GM15510 (cell line): Measurements from ENCODE around the gene SHB.

ENCODE experiments used
- POLR2A ChIP-seq: IDR thresholded peaks from 3 replicates; pipeline ENCODE4 v1.6.1; 2011; ENCODE audit warnings: borderline replicate concordance; ENCODE audit not compliant: insufficient read length; ENCODE audit errors: extremely low read depth

The SHB gene

DNA sequence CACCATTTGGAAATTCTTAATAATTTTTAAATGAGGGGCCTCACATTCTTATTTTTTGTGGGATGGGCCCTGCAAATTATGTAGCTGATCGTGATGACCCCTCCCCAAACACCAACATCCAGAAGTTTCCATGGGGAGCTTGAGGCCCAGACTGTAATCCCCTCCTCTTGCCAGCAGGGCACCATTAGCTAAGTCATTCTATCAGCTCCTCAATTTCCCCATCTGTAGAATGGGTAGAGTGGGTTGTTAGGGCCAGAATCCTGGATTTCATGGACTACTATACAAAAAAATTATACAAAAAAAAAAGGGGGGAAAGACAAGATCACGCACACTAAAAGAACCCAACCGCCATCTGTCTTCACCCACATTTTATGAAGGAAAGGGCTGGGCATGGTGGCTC is 38.4 kb downstream of the SHB start:
- no peak for TF ChIP-seq POLR2A

DNA sequence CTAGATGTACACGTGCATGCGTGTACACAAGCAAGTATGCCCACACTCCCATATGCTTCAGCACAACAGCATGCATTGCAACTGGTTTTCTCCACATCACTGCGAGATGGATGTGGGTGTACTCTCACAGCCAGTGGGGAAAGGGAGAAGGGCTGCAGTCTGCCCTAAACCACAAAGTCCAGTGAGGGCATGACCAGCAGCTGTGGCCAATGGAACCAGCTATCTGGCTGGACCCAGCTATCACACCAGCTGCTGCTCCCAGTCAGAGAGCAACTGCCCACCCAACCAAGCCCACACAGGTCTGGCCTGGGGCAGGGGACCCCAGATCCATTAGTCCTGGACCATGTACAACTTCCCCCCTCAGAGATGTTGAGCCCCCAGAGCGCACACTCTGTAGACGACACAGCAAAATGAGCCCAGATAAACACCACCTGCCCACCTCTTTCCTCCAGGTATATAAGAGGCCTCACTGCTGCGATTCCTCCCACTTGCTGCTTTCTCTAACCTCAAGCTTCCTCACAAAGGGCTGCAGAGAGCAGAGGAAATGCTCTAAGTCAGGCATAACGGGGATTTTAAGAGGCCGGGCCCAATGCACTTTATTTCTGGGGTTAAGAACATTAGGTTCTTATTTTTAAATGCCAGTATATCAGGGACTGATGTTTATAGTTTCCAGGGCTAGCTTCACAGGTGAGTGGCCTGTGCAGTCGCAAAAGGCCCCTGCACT is 39.0 kb downstream of the SHB start:
- no peak for TF ChIP-seq POLR2A

DNA sequence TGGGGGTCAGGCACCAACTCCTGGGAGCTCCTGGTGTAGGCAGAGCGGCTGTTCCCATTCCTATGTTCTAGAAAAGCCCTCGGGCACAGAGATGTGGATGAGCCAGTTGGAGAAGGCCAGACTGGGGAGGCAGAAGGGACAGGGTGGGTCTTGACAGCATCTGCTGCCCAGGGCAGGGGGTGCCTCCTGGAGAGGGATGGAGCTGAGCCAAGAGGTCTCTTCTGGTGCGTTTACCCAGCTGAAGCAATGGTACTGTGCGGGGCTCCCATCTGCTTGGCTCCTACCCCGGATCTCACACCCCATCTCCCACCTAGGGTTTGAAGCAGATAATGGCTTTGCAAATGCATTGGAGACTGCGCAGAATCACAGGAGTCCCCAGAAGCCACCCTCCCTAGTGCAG is 41.3 kb downstream of the SHB start:
- TF ChIP-seq POLR2A: no peak

DNA sequence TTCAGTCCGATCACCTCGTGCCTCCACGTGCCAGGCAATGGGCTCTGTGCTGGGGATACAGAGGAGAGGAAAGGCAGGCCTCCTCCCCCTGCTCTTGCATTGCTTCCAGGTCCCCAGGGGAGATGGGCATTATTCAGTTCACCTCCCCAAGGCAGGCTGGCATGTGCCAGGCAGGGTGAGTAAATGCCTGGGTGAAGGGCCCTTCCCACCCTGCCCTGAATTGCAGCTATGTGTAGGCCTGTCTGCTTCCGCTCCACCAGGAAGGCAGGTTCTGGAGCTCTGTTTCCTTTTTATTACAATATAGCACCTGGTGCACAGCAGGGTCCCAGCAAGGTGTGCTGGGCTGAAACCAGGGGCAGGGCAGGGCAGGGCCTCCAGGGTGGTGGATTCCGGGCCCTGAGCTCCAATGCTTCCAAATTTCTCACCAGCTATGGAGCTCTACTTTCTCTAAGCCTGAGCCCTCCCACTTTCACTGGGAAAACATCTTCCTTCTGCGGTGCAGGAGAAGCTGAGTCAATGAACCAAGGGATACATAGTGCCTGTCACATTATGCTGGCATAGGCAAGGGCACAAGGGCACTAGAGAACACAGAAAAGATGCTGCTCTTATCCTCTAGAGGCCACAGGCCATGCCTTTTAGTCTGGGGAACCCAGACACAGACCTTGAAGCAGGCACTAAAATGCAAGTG is 42.0 kb downstream of the SHB start:
- TF ChIP-seq POLR2A: no peak

DNA sequence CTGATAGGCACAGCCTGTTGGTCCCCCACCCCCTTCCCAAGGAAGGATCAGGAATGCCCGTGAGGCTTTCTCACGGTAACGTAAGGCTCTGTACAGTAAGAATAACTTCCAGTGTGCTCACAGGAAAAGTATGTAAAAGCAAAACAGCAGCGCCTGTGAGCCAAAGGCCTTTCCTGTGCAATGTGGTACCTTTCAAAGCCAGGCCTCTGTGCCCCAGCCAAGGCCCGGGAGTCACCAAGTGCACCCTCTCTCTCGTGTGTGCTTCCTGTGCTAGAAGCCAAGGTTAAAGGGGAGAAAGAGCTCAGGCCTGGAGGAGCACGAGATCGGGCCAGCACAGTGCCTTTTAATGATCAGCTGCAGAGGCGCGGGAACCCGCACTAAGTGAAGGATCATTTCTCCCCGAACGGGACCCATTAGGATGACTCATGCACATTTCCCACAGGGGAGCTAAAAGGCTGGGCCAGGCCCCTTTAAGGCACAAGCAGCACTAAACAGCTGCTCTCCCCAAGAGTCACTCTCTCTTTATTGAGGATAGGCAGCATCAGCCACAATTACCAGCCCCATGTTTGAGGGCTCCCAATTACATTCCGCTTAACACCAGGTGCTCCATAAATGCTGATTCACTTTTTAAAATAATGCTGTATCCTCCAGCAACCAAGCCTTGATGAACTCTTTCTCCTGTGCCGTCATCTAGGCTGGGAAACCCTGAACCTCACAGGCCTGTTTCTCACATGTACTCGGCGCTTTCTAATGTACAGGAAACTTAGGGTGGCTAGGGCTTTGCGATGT is 42.8 kb downstream of the SHB start:
- no peak for TF ChIP-seq POLR2A

DNA sequence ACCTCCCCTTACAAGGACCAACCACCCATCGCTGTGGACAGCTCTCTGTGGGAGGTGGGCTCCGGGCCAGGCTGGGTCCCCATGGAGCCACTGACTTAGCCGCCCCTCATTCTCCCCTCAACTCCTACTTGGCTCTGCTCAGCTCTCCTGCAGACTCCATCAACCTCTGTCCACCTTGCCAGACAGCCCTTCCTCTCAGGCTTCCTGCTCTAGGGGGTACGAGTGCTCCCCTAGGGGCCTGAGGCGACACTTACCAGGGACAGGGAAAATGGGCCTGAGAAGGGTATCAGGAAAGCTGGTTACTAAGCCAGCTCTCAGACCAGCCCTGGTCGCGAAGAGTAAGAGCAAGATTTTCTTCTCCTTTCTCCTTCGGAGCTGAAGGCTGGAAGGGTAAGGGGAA is 43.9 kb downstream of the SHB start:
- TF ChIP-seq POLR2A: no peak

DNA sequence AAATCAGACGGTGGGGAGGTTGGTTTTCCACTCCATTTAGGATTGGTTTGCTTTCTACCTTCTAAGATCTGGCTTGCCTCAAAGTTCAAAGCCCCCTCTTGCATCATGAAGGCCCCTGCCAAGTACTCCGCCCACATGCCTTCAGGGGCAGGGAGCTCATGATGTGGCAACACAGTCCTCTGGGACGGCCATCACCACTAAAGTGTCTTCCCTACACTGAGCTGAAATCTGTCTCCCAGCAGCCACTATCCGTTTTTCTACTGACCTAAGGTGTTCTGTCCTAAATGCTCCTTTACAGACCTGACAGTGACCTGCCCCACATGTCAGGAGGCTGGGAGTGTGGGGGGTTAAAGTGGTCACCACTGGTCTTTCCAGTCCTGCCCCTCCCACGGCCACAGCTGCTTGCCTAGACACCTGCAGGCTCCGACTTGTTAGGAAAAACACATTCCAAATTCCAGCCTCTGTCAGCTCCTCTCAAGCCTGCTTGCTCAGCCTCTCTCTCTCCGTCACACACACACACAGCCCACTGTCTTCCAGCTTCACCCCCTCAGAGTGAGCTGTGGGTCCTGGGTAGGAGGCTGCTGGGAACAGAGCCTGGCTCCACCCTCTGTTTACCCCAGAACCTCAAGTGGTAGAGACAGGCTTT is 44.9 kb downstream of the SHB start:
- TF ChIP-seq POLR2A: no peak

DNA sequence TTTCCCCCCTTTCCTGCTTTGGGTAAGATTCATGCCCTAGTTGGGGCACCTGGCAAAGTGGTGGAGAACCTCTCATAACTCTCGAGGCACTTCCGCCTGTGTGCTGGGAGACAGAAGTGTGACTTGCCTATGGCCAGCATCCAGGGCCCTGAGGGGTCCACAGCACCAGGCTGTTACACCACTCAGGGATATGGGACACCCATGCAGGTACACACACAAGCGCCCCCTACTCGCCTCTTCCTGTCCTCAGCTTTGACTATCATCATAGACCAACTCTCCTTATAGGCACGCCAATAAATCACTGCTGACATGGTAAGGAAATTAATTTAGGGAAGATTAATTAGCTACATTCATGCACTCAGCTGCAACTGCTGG is 45.4 kb downstream of the SHB start:
- no peak for TF ChIP-seq POLR2A

DNA sequence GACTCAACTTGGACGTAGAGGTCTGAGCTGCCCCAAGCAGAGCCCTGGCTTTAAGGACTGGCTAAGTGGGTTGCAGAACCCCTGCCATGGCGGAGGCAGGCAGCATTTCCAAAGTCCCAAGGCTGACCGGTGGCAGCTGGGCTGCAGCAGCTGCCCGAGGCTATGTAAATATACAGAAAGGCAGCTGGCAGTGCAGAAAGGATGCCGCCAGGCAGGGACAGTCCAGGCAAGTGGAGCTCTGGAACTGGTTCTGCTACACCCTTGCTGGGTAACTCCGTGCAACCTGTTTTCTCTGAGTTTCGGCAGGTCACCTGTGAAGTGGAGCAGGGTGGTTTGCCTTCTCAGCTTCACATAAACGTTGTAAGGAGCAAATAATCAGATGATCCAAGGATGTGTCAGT is 46.0 kb downstream of the SHB start:
- TF ChIP-seq POLR2A: no peak

DNA sequence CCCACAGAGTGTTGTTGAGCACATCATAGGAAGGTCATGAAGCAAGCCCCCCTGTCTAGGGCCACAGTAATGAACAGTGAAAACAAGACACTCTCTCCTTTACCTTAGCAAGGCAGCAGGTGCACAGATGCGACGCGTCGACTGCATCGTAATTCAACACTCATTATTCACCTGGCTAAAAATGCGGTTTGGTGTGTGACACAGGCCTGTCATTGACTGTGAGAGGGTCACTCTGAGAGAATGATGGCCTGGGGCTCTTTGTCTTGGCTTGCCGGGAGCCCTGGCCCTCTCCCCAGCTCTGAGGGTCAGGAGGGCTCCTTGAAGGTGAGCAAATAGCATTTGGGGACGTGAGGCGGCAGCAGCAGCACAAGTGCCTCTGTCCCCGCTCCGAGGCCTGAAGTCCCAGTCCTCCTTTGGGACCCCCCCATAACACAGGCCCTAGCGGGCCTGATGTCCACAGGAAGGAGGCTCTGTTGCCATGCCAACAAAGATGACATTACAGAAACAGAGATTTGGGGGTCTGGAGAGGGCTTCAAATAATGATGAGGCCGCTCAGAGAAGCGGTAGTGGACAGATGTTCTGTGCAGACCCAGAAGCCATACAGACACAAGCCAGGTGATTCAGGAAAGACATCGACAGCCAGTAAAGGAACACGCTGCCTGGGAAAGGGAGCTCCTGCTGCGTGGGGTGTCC is 46.7 kb downstream of the SHB start:
- no peak for TF ChIP-seq POLR2A

DNA sequence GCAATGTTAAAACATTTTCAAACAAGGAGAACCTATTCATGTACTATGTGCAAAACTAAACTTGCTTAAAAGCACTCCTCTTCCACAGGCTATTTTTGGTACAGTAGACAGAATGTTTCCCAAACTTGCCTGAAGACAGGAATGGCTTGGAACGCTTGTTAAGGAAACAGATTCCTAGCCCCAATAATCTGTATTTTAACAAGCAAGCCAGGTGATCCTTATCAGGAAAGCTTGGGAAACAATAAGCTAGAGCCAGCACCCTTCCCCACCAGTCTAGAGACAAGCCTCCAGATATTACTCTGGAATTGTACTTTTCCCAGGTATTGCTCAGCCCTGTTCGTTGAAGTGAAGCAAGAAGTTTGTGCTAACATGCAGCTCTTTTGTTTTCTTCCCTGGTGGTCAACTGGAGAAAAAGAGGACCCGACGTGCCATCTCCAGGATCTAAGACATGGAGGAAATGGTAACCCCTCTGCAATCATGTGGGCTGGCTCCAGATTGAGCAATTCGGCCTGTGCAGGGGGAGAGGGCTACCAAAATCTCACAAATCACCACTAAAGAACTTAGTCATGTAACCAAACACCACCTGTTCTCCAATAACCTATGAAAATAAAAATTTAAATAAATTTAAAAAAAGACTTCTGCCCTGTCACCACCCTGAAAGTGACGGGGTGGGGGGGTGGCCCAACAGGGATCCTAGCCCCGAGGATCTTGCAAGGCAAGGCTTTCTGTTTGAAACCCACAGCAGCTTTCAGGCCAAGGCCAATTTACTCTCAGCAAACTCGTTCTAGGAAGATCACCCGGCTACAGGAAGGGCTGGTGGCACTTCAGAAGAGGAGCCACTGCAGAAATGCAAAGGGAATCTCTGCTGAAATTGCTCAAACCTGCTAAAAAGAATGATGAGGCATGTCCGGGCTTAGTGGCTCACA is 48.6 kb downstream of the SHB start:
- TF ChIP-seq POLR2A: no peak

DNA sequence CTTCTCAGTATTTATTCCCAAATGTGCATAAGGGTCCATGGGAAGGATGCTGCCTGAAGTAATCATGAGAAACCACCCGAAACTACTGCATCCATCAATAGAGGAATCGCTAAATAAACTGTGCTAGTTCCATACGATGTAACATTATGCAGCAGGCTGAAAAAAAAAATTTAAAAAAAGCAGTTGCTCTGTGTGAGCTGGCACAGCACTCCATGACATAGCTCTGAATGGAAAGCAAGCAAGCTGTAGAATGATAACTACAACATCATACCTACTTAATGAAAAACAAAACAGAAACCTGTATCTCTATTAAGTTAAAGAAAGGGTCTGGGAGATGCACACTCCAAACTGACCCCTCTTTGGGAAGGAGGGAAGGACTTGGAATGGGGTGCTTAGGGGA is 49.3 kb downstream of the SHB start:
- TF ChIP-seq POLR2A: no peak

DNA sequence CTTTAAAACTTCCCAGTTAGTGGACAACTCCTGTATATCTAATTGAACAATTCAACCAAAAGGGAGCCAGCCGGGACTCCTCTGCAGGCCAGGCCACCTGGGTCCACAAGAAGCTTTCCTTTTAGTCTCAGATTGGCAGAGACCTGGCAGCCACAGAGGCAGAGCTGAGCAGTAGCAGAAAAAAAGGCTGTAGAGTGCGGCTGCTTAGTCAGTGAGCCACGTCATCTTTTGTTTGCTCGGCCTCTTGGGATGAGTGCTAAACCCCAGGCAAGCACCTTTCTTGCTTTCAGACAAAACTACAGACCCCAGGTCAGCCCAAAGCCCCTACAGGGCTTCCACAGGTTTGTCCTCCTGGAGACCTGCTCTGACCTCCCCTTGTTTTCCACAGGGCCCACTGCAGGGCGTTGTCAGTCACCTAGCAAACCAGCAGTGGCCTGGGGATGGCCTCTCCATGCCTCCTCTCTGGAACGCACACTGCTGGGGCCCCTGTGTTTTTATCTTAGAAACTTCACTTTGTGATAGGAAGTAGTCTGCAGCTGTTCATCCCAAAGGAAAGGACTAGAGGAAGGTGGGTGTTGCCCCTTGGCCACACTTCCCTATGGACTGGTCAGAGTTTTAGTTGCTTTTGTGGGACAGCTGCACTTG is 49.9 kb downstream of the SHB start:
- TF ChIP-seq POLR2A: no peak
